HuH-7.5 (cell line): ENCODE results near the gene TWIST2.

Experiments used
- DNase-seq: peaks from one replicate; pipeline ENCODE4 v3.0.0; 2011; ENCODE audit warnings: low spot score

Gene TWIST2

DNA sequence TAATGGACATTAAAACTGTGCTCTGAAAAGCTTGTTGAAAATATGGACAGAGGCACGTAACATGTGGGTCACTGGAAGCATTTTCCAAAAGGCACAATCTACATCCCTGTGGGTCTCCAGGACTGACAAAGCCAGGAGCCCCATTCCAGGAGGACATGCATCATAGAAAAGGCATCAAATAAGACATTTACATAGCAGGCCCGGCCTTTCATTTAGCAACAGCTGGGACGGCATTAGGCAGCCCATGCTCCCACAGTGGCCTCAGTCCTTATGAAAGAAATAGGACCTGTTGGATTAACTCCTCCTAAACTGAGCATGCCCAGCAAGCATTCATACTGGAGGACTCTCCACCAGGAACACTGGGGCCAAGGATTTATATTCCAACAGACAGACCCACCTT is 72.2 kb downstream of the TWIST2 start:
- DNase-seq: no peak

DNA sequence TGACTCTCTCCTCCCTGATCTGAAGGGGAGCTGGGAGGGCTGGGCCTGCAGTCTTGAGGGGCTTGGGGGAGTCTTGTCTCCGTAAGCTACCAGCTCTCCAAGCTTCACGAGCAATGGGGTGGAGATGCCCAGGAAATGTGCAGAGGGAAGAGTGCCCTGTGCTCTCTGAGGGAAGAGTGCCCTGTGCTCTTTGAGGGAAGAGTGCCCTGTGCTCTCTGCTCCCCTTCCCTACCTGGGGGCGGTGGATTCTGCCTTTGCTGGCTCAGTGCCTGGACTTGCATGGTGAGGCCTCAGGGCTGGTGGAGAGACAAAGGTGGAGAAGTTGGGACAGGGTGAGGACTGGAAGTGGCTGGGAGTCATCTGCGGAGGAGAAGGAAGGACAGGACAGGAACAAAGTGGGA is 72.7 kb downstream of the TWIST2 start:
- DNase-seq: no peak

GRCh38 chr2:238921259-238921658 is 73.4 kb downstream of the TWIST2 start:
- no peak for DNase-seq

DNA sequence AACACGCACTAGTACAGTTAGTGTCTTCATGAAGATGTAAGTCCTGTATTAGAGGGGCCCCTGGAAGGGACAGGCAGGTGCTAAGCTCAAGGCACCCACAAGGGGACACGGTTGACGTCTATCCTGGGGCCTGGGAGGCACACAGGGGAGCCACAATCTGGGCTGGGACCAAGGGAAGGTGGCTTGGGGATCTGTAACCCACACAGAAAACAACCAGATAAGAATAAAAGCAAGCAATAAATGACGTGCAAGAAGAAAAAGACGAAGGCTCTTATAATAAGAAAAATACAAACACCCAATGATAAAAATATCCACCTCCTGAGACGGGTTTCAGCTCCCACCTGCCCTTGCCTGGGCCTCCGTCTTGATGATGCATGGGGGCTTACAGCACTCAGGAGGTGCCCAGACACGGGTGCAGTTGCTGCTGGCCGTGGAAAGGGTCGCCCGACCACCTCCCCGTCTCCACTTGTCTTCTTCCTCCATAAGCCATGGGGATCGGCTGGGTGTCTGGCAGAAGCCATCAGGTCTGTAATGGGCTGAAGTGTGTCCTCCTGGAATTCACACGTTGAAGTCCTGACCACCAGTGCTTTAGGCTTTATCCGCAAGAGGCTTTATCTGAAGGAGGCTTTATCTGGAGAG is 73.9 kb downstream of the TWIST2 start:
- no peak for DNase-seq

- DNase-seq: no peak
Measured at GRCh38 chr2:238922435-238922834, 74.5 kb downstream of the TWIST2 start.

DNA sequence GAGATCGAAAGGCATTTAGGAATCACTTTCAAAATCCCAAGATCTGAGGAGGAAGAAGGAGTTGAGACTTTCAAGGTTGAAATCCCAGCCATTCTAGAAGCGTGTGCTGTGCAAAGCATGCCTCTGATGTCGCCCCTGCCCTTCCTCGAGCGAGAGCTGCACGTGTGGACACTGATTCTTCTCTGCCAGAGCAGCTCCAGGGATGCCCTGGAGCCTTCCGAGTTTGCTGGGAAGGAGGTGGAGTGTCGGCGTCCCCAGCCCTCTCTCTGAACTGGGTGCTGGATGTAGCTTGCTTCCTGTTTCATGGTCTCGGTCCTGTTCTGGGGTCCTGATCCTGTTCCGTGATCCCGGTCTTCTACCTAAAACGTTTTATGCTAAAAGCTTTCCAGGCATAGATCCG is 76.1 kb downstream of the TWIST2 start:
- no peak for DNase-seq

DNA sequence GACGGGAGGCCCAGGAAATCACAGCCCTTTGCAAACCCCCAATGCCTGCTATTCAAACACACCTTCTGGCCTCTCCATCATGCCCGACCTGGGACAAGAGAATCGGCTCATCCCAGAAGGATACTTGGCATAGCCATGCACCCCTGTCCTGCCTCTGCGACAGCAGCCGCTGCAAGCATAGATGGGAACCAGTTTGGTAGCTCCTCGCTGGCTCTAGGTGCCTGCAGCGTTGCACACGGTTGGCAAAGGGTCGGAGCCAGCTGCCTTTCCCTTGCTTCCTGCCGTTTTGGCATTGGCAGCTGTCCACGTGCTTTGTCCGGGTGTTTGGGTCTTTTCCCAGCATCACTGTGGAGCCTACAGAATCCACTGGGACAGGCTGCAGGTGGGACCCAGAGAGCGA is 76.9 kb downstream of the TWIST2 start:
- DNase-seq: no peak

GRCh38 chr2:238925281-238925680 is 77.4 kb downstream of the TWIST2 start:
- DNase-seq: no peak

- no peak for DNase-seq
Measured at GRCh38 chr2:238925816-238926521, 78.1 kb downstream of the TWIST2 start.

- DNase-seq: no peak
Measured at GRCh38 chr2:238926761-238927611, 79.1 kb downstream of the TWIST2 start.

DNA sequence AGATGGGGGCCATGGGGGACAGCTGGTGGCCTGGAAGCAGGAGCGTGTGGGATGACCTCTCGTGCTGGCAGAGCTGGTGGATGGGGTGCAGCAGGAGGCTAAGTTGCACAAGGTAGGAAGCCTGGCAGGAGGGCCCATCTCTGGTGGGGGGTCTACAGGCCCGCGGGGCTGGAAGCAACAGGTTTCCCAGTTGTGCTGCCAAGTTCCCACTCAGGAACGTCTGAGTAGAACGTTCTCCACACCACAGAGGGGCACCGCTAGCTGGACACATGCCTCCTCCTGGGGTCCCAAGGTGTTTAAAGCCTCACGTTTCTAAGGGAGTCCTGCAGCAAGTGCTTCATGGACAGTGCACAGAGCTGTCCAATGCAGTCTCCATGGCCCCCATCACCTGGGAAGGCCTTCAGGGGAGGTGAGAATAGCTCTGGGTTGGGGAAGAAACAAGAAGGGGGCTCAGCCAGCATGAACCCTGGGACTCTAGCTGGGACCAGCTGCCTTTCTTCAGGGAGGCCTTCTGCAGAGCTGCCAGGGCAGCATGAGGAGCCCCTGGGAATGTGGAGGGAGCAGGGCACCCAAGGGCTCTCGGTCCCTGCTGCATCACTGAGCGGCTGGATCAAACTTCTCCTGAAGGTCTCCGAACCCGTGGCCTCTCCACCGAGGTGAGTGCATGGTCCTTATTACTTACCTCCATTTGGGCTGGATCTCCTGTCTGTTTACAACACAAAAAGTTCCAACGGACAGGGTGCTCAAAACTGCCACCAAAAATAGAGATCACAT is 80.0 kb downstream of the TWIST2 start:
- DNase-seq: no peak

GRCh38 chr2:238928520-238929241 is 80.8 kb downstream of the TWIST2 start:
- no peak for DNase-seq

DNA sequence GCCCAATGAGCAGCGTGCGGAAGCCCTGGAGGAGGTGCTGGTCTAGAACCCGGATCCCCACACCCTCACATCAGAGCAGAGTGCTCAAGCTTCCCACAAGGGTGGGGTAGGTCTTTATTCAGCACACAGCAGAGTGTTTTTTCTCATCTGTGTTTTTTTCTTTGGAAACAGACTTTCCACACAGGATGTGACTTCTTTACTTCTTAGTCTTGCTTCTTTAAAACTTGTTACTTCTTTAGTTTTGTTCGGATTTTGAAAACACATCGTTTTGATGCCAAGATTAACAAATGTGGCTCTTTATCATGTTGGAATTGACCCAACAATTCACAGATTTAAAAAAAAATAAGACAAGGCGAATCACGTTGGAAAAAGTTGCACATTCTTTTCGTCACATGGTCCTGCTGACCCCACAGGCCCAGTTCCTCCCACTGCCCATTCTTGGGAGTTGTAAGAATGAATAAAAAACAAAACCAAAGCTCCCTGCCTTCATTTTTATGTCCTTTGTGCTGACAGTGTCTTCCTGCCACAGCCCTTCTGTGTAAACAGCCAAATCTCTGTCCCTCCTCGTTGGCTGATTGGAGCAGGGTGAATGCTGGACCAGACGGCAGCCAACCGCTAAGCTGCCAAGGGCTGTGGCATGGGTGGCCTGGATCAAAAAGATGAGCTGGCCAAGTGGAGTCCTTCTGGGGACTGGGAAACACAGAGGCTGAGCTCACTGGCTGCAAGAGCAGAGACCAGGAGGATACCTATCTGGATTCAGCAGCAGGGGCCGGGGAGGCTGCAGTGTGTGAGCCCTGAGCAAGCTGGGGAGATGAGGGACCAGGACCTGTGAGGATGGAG is 81.6 kb downstream of the TWIST2 start:
- no peak for DNase-seq

- DNase-seq: no peak
Measured at GRCh38 chr2:238930216-238930615, 82.3 kb downstream of the TWIST2 start.

- DNase-seq: no peak
Measured at GRCh38 chr2:238936162-238937052, 88.5 kb downstream of the TWIST2 start.

DNA sequence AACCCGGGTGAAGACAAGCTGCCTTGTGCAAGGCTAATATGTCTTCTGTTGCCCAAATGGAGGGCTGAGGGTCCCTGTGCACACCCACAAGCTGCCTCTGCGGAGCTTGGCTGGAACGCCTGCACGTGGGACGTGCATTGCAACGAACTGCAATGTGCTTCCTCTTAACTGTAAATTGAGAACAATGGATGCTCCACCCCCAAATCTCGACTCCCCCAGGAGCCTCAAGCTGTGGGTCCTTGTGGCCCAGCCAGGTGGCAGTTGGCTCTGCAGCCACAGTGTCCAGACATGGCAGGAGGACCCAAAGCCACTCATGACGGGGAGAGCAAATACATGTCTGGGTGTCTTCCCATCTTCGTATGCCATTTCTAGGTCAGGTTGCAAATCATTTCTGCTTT is 90.1 kb downstream of the TWIST2 start:
- no peak for DNase-seq

DNA sequence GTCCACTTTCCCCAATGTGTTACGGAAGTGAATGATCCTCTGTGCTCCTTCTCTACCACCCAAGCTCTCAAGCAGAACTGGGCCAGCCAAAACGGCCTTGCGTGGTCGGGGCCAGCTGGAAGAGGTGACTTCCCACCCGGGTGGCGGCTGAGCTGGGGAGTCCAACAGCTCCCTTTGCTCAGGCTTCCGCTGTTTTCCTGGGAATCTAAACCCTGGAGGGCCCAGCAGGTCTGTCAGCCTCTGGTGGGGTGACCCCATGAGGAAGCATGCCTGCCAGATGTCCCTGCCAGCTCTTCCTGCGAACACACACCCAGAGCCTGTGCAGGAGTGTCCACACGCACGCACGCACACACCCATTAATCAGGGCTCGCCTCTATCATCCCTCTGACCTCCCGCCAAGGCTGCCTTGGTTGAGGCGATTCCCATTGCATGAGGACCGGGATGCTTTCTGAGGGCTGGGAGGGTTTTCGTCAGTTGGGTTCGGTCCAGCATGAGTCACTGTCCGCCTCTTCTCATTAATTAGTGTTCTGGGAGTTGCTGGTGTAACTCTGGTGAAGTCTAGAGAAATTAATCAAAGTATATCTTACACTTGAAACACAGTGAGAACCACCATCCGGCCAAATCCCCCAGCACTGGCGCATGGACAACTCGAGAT is 90.6 kb downstream of the TWIST2 start:
- no peak for DNase-seq

GRCh38 chr2:238939074-238939473 is 91.2 kb downstream of the TWIST2 start:
- no peak for DNase-seq
